Neural progenitor cell (in vitro differentiated cells): ENCODE results near the gene SMURF1. TPM values are rescaled to one million over a fixed set of nuclear protein-coding genes. Genes with fewer than 3 reads are reported as not detected.

Source experiments
- DNase-seq: peaks from one replicate; pipeline ENCODE4 v3.0.0-alpha.2; 2016; ENCODE audit warnings: low spot score
- H2AFZ ChIP-seq: fragments of 200-600 bp; sonication (generic); replicated peaks from 2 replicates; pipeline ENCODE4 v1.6.1; 2016; ENCODE audit warnings: antibody characterized with exemption
- H3F3A ChIP-seq: fragments of 200-600 bp; sonication (generic); 2 replicates; pipeline ENCODE4 v1.6.1; 2016; ENCODE audit warnings: antibody characterized with exemption, low read depth
- H3K27ac ChIP-seq: fragments of 200-600 bp; sonication (generic); 2 replicates; pipeline ENCODE4 v1.5.1; 2016; ENCODE audit warnings: mild to moderate bottlenecking
- H3K27me3 ChIP-seq: fragments of 200-600 bp; sonication (generic); 2 replicates; pipeline ENCODE4 v1.6.1; 2016; ENCODE audit warnings: mild to moderate bottlenecking, moderate library complexity
- H3K36me3 ChIP-seq: fragments of 200-600 bp; sonication (generic); 2 replicates; pipeline ENCODE4 v1.5.1; 2016
- H3K4me1 ChIP-seq: fragments of 200-600 bp; sonication (generic); 2 replicates; pipeline ENCODE4 v1.6.1; 2016; ENCODE audit warnings: mixed run types
- H3K4me2 ChIP-seq: fragments of 200-600 bp; sonication (generic); 2 replicates; pipeline ENCODE4 v1.6.1; 2016
- H3K4me3 ChIP-seq: fragments of 200-600 bp; sonication (generic); 2 replicates; pipeline ENCODE4 v1.5.1; 2016
- H3K79me2 ChIP-seq: fragments of 200-600 bp; sonication (generic); 2 replicates; pipeline ENCODE4 v1.6.1; 2016; ENCODE audit warnings: low read depth
- H3K9ac ChIP-seq: fragments of 200-600 bp; sonication (generic); 2 replicates; pipeline ENCODE4 v1.6.1; 2016
- H3K9me3 ChIP-seq: fragments of 200-600 bp; sonication (generic); 2 replicates; pipeline ENCODE4 v1.5.1; 2016; ENCODE audit warnings: low read depth
- H4K20me1 ChIP-seq: fragments of 200-600 bp; sonication (generic); 2 replicates; pipeline ENCODE4 v1.6.1; 2016; ENCODE audit warnings: low read depth
- H3K27ac Mint-ChIP-seq: 3 replicates; pipeline ENCODE4 v1.8.0; 2021; ENCODE audit warnings: mixed read lengths
- H3K27me3 Mint-ChIP-seq: 2 replicates; pipeline ENCODE4 v1.8.0; 2022; ENCODE audit warnings: low read depth, mild to moderate bottlenecking, inconsistent platforms, moderate library complexity, mixed read lengths; ENCODE audit not compliant: insufficient read depth
- H3K36me3 Mint-ChIP-seq: 3 replicates; pipeline ENCODE4 v1.8.0; 2021; ENCODE audit warnings: mixed read lengths
- H3K4me1 Mint-ChIP-seq: 3 replicates; pipeline ENCODE4 v1.8.0; 2021; ENCODE audit warnings: mixed read lengths
- H3K4me3 Mint-ChIP-seq: 3 replicates; pipeline ENCODE4 v1.8.0; 2021; ENCODE audit warnings: mild to moderate bottlenecking, moderate library complexity, mixed read lengths
- H3K9me3 Mint-ChIP-seq: 3 replicates; pipeline ENCODE4 v1.8.0; 2020; ENCODE audit warnings: mixed read lengths
- EZH2 ChIP-seq: fragments of 200-600 bp; sonication (generic); IDR thresholded peaks from 2 replicates; pipeline ENCODE4 v1.6.1; 2017; ENCODE audit warnings: antibody characterized with exemption, mild to moderate bottlenecking, moderate library complexity
- EZH2phosphoT487 ChIP-seq: fragments of 200-600 bp; sonication (generic); IDR thresholded peaks from 2 replicates; pipeline ENCODE4 v1.6.1; 2017; ENCODE audit warnings: antibody characterized with exemption
- total RNA-seq: library from RNA; depleted of rRNA; stranded (reverse); fragments of >200 nt; gene quantifications from 2 replicates; pipeline ENCODE4 v1.2.3, GENCODE V29; 2015; ENCODE audit warnings: low replicate concordance
- TF ChIP-seq, protein P1 (sequence below): fragments of 200-600 bp; sonication (generic); IDR thresholded peaks from 2 replicates; pipeline ENCODE4 v1.5.1; 2017; ENCODE audit warnings: antibody characterized with exemption, mild to moderate bottlenecking

The SMURF1 gene
- total RNA-seq, 1 donor from 2014 or later: 31.0 TPM

DNA sequence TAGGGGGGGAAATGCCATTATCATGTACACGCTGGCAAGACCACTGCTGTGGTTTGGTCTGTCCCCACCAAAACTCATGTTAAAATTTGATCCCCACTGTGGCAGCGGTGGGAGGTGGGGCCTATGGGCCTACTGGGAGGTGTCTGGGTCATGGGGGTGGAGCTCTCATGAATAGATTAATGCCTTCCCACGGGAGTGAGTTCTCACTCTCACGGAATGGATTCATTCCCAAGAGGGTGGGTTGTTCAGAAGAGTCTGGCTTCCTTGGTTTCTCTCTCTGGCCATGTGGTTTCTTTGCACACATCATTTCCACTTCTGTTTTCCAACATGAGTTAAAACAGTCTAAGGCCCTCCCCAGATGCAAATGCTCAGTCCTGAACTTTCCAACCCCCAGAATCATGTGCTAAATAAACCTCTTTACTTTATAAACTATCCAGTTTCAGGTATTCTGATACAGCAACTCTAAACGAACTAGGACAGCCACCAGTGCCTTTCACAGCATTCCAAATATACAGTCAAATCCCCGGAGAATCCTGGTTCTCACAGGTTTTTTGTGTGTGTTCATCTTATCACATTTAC is 44.3 kb downstream of the SMURF1 start:
- Mint-ChIP-seq H3K36me3 (peaks cover 29% of the 10 kb centered on the region), H3K27me3 (peaks cover 2% of the 10 kb centered on the region), H3K4me1 (no peaks in the 10 kb centered on the region), H3K27ac (no peak overlapping the region), H3K9me3 (peaks cover 30% of the 10 kb centered on the region), H3K4me3 (no peak overlapping the region)
- no peak for DNase-seq
- no peaks in the 10 kb centered on the region for H3K4me1 ChIP-seq
- no peaks in the 10 kb centered on the region for H3K27me3 ChIP-seq
- H3K27ac ChIP-seq: no peak overlapping the region
- H3K79me2 ChIP-seq: peaks cover 99% of the 10 kb centered on the region
- TF ChIP-seq, protein P1, sequence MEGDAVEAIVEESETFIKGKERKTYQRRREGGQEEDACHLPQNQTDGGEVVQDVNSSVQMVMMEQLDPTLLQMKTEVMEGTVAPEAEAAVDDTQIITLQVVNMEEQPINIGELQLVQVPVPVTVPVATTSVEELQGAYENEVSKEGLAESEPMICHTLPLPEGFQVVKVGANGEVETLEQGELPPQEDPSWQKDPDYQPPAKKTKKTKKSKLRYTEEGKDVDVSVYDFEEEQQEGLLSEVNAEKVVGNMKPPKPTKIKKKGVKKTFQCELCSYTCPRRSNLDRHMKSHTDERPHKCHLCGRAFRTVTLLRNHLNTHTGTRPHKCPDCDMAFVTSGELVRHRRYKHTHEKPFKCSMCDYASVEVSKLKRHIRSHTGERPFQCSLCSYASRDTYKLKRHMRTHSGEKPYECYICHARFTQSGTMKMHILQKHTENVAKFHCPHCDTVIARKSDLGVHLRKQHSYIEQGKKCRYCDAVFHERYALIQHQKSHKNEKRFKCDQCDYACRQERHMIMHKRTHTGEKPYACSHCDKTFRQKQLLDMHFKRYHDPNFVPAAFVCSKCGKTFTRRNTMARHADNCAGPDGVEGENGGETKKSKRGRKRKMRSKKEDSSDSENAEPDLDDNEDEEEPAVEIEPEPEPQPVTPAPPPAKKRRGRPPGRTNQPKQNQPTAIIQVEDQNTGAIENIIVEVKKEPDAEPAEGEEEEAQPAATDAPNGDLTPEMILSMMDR: no peak
- no peak for TF ChIP-seq EZH2phosphoT487
- no peak for TF ChIP-seq EZH2
- no peak overlapping the region for H3K4me2 ChIP-seq
- no peak overlapping the region for H3K4me3 ChIP-seq
- peaks cover 21% of the 10 kb centered on the region for H4K20me1 ChIP-seq
- no peak overlapping the region for H3K9ac ChIP-seq
- no peak overlapping the region for H2AFZ ChIP-seq
- no peaks in the 10 kb centered on the region for H3F3A ChIP-seq
- no peaks in the 10 kb centered on the region for H3K9me3 ChIP-seq
- H3K36me3 ChIP-seq: no peaks in the 10 kb centered on the region

GRCh38 chr7:99098824-99099498 is 44.9 kb downstream of the SMURF1 start:
- H3K4me3 Mint-ChIP-seq: no peak overlapping the region

GRCh38 chr7:99098286-99098823 is 45.6 kb downstream of the SMURF1 start:
- Histone ChIP-seq H3K27ac (no peak overlapping the region), H3K9ac (no peak overlapping the region), H3K4me3 (no peak overlapping the region), H4K20me1 (peaks cover 25% of the 10 kb centered on the region), H2AFZ (no peak overlapping the region), H3K27me3 (no peaks in the 10 kb centered on the region), H3K9me3 (no peaks in the 10 kb centered on the region), H3K4me2 (no peak overlapping the region), H3F3A (no peaks in the 10 kb centered on the region), H3K79me2 (peaks cover 99% of the 10 kb centered on the region), H3K36me3 (no peaks in the 10 kb centered on the region), H3K4me1 (no peaks in the 10 kb centered on the region)
- no peak overlapping the region for H3K27ac Mint-ChIP-seq
- H3K36me3 Mint-ChIP-seq: peaks cover 28% of the 10 kb centered on the region
- no peak overlapping the region for H3K4me3 Mint-ChIP-seq
- H3K9me3 Mint-ChIP-seq: peaks cover 30% of the 10 kb centered on the region
- no peak for DNase-seq
- TF ChIP-seq EZH2 (no peak), EZH2phosphoT487 (no peak)
- TF ChIP-seq, protein P1: no peak
- H3K4me1 Mint-ChIP-seq: peaks cover 3% of the 10 kb centered on the region
- no peaks in the 10 kb centered on the region for H3K27me3 Mint-ChIP-seq

More at GRCh38 chr7:99098824-99099498, 44.9 kb downstream of the SMURF1 start:
- Mint-ChIP-seq H3K27me3 (peaks cover 2% of the 10 kb centered on the region), H3K9me3 (peaks cover 30% of the 10 kb centered on the region), H3K36me3 (peaks cover 28% of the 10 kb centered on the region), H3K4me1 (peaks cover 3% of the 10 kb centered on the region), H3K27ac (no peak overlapping the region)
- Histone ChIP-seq H2AFZ (no peak overlapping the region), H3F3A (no peaks in the 10 kb centered on the region), H4K20me1 (peaks cover 21% of the 10 kb centered on the region), H3K4me1 (no peaks in the 10 kb centered on the region), H3K79me2 (peaks cover 99% of the 10 kb centered on the region), H3K9ac (no peak overlapping the region), H3K4me2 (no peak overlapping the region), H3K36me3 (no peaks in the 10 kb centered on the region), H3K27me3 (no peaks in the 10 kb centered on the region), H3K27ac (no peak overlapping the region), H3K4me3 (no peak overlapping the region), H3K9me3 (no peaks in the 10 kb centered on the region)
- TF ChIP-seq EZH2: no peak
- no peak for TF ChIP-seq EZH2phosphoT487
- TF ChIP-seq, protein P1: no peak
- DNase-seq: no peak
